ENCODE measurements around the gene PLCB3.

- no peak for TF ChIP-seq CTCF (conservative IDR thresholded peaks at IDR 0.05; ENCODE audit: low read depth, low read length)
- TF ChIP-seq EZH2 (IDR thresholded peaks at IDR 0.05; ENCODE audit: borderline replicate concordance, low read depth, low read length, poor library complexity, severe bottlenecking), result no peak
Observed at GRCh38 chr11:64258356-64258755, 7.0 kb downstream of the PLCB3 start.
